ENCODE measurements around the gene LBHD1. TPM values are rescaled to one million over a fixed set of nuclear protein-coding genes. Genes with fewer than 3 reads are reported as not detected.

Gene LBHD1
- total and polyA plus RNA-seq, 2 of the 13 experiments (the other 11 are each of a cell fraction or from before 2014, with no cell fraction given), result 3.2 to 3.7 TPM

- TF ChIP-seq, protein P1, sequence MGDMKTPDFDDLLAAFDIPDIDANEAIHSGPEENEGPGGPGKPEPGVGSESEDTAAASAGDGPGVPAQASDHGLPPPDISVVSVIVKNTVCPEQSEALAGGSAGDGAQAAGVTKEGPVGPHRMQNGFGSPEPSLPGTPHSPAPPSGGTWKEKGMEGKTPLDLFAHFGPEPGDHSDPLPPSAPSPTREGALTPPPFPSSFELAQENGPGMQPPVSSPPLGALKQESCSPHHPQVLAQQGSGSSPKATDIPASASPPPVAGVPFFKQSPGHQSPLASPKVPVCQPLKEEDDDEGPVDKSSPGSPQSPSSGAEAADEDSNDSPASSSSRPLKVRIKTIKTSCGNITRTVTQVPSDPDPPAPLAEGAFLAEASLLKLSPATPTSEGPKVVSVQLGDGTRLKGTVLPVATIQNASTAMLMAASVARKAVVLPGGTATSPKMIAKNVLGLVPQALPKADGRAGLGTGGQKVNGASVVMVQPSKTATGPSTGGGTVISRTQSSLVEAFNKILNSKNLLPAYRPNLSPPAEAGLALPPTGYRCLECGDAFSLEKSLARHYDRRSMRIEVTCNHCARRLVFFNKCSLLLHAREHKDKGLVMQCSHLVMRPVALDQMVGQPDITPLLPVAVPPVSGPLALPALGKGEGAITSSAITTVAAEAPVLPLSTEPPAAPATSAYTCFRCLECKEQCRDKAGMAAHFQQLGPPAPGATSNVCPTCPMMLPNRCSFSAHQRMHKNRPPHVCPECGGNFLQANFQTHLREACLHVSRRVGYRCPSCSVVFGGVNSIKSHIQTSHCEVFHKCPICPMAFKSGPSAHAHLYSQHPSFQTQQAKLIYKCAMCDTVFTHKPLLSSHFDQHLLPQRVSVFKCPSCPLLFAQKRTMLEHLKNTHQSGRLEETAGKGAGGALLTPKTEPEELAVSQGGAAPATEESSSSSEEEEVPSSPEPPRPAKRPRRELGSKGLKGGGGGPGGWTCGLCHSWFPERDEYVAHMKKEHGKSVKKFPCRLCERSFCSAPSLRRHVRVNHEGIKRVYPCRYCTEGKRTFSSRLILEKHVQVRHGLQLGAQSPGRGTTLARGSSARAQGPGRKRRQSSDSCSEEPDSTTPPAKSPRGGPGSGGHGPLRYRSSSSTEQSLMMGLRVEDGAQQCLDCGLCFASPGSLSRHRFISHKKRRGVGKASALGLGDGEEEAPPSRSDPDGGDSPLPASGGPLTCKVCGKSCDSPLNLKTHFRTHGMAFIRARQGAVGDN (CRISPR knock-in tag; IDR thresholded peaks at IDR 0.05), result peak; percentile 88
- no peak for TF ChIP-seq ZNF784 (CRISPR knock-in tag; IDR thresholded peaks at IDR 0.05; ENCODE audit: borderline replicate concordance)
- no peak for TF ChIP-seq ZNF383 (CRISPR knock-in tag; IDR thresholded peaks at IDR 0.05; ENCODE audit: borderline replicate concordance)
- peak; percentile 87; the same call in 1 of the 2 replicates for TF ChIP-seq ZNF350 (CRISPR knock-in tag; IDR thresholded peaks at IDR 0.05; ENCODE audit: borderline replicate concordance, low read depth)
- no peak for TF ChIP-seq ZNF747 (CRISPR knock-in tag; IDR thresholded peaks at IDR 0.05; ENCODE audit: borderline replicate concordance)
- TF ChIP-seq, protein P2, sequence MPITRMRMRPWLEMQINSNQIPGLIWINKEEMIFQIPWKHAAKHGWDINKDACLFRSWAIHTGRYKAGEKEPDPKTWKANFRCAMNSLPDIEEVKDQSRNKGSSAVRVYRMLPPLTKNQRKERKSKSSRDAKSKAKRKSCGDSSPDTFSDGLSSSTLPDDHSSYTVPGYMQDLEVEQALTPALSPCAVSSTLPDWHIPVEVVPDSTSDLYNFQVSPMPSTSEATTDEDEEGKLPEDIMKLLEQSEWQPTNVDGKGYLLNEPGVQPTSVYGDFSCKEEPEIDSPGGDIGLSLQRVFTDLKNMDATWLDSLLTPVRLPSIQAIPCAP (CRISPR knock-in tag; IDR thresholded peaks at IDR 0.05; ENCODE audit: low read depth), result no peak
- TF ChIP-seq, protein P3, sequence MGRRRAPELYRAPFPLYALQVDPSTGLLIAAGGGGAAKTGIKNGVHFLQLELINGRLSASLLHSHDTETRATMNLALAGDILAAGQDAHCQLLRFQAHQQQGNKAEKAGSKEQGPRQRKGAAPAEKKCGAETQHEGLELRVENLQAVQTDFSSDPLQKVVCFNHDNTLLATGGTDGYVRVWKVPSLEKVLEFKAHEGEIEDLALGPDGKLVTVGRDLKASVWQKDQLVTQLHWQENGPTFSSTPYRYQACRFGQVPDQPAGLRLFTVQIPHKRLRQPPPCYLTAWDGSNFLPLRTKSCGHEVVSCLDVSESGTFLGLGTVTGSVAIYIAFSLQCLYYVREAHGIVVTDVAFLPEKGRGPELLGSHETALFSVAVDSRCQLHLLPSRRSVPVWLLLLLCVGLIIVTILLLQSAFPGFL (CRISPR knock-in tag; IDR thresholded peaks at IDR 0.05), result no peak
- TF ChIP-seq REXO4 (CRISPR knock-in tag; IDR thresholded peaks at IDR 0.05; ENCODE audit: borderline replicate concordance), result no peak
- no peak for TF ChIP-seq EEA1 (CRISPR knock-in tag; IDR thresholded peaks at IDR 0.05; ENCODE audit: borderline replicate concordance)
- TF ChIP-seq ZNF354B (CRISPR knock-in tag; IDR thresholded peaks at IDR 0.05), result no peak
- TF ChIP-seq, protein P4, sequence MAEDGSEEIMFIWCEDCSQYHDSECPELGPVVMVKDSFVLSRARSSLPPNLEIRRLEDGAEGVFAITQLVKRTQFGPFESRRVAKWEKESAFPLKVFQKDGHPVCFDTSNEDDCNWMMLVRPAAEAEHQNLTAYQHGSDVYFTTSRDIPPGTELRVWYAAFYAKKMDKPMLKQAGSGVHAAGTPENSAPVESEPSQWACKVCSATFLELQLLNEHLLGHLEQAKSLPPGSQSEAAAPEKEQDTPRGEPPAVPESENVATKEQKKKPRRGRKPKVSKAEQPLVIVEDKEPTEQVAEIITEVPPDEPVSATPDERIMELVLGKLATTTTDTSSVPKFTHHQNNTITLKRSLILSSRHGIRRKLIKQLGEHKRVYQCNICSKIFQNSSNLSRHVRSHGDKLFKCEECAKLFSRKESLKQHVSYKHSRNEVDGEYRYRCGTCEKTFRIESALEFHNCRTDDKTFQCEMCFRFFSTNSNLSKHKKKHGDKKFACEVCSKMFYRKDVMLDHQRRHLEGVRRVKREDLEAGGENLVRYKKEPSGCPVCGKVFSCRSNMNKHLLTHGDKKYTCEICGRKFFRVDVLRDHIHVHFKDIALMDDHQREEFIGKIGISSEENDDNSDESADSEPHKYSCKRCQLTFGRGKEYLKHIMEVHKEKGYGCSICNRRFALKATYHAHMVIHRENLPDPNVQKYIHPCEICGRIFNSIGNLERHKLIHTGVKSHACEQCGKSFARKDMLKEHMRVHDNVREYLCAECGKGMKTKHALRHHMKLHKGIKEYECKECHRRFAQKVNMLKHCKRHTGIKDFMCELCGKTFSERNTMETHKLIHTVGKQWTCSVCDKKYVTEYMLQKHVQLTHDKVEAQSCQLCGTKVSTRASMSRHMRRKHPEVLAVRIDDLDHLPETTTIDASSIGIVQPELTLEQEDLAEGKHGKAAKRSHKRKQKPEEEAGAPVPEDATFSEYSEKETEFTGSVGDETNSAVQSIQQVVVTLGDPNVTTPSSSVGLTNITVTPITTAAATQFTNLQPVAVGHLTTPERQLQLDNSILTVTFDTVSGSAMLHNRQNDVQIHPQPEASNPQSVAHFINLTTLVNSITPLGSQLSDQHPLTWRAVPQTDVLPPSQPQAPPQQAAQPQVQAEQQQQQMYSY (CRISPR knock-in tag; IDR thresholded peaks at IDR 0.05), result no peak
- peak; percentile 17 for TF ChIP-seq ZNF883 (CRISPR knock-in tag; IDR thresholded peaks at IDR 0.05; ENCODE audit: not compliant biosample characterization)
- TF ChIP-seq ZNF20 (CRISPR knock-in tag; IDR thresholded peaks at IDR 0.05), result no peak
- TF ChIP-seq TBL1XR1 (IDR thresholded peaks at IDR 0.05; ENCODE audit: borderline replicate concordance, low read length, partially characterized antibody), result no peak
- TF ChIP-seq ERF (CRISPR knock-in tag; IDR thresholded peaks at IDR 0.05), result peak; percentile 63; the same call in 1 of the 2 replicates
- no peak for TF ChIP-seq ZNF552 (CRISPR knock-in tag; IDR thresholded peaks at IDR 0.05; ENCODE audit: borderline replicate concordance)
- no peak for TF ChIP-seq CHCHD3 (CRISPR knock-in tag; IDR thresholded peaks at IDR 0.05)
Measured at GRCh38 chr11:62678770-62679696, 7.0 kb upstream of the LBHD1 start, which contains the start of gene UBXN1 (continued).

Data from HepG2 (cell line).